ENCODE measurements around the gene DNAJC4. TPM values are rescaled to one million over a fixed set of nuclear protein-coding genes. Genes with fewer than 3 reads are reported as not detected.

Gene DNAJC4
- total RNA-seq, 4 donors from 2014 or later = 52.6 to 214 (median 76.0) TPM

GRCh38 chr11:64248578-64248977, 18.2 kb downstream of the DNAJC4 start:
- peak; percentile 11 for DNase-seq
- intact Hi-C loops (cut with DNase I; ENCODE audit: low total_unique reads) = no loop called here
- H3K4me3 ChIP-seq = no peak overlapping the region
- H3K36me3 ChIP-seq = no peaks in the 10 kb centered on the region
- peaks cover 21 to 50% (median 43%) of the 10 kb centered on the region in 4 donors for H3K4me1 ChIP-seq
- WGBS, 2 donors (ENCODE audit: low coverage in 1 of 2) = 78% methylated on average over 7 of the region's 7 CpGs; no CpG with 5 or more reads in 1 of the 2 donors
- in situ Hi-C loops (cut with MboI; ENCODE audit: low pct_ligation_motif_present in 1 of 4, low pct_unique_long_range_greater_than_20kb in 1 of 4, low sequenced_read_pairs in 3 of 4) = no loop called here
- no peaks in the 10 kb centered on the region for H3K27me3 ChIP-seq
- no peaks in the 10 kb centered on the region for H3K9me3 ChIP-seq
- H3K27ac ChIP-seq = no peak overlapping the region
- TF ChIP-seq POLR2AphosphoS5 (IDR thresholded peaks at IDR 0.05) = no peak
- no peak for TF ChIP-seq EP300 (IDR thresholded peaks at IDR 0.05; ENCODE audit: low read depth)
- TF ChIP-seq CTCF (IDR thresholded peaks at IDR 0.05) = no peak
- TF ChIP-seq POLR2A (IDR thresholded peaks at IDR 0.05) = no peak

- 95% methylated on average over 4 of the region's 4 CpGs; no CpG with 5 or more reads in 1 of the 2 donors for WGBS, 2 donors (ENCODE audit: low coverage in 1 of 2)
- no peaks in the 10 kb centered on the region for H3K27me3 ChIP-seq
- H3K27ac ChIP-seq = no peak overlapping the region
- peaks cover 21 to 52% (median 44%) of the 10 kb centered on the region in 4 donors for H3K4me1 ChIP-seq
- H3K4me3 ChIP-seq = no peak overlapping the region
- no peak for TF ChIP-seq POLR2A (IDR thresholded peaks at IDR 0.05)
- TF ChIP-seq EP300 (IDR thresholded peaks at IDR 0.05; ENCODE audit: low read depth) = no peak
- no peak for TF ChIP-seq POLR2AphosphoS5 (IDR thresholded peaks at IDR 0.05)
- TF ChIP-seq CTCF (IDR thresholded peaks at IDR 0.05) = no peak
- in situ Hi-C loops (cut with MboI; ENCODE audit: low pct_ligation_motif_present in 1 of 4, low pct_unique_long_range_greater_than_20kb in 1 of 4, low sequenced_read_pairs in 3 of 4) = no loop called here
- intact Hi-C loops (cut with DNase I; ENCODE audit: low total_unique reads) = no loop called here
- no peaks in the 10 kb centered on the region for H3K9me3 ChIP-seq
- no peak for DNase-seq
- H3K36me3 ChIP-seq = no peaks in the 10 kb centered on the region
Measured at GRCh38 chr11:64249038-64249437, 18.7 kb downstream of the DNAJC4 start.

- Histone ChIP-seq H3K9me3 (no peaks in the 10 kb centered on the region), H3K27ac (no peak overlapping the region), H3K27me3 (no peaks in the 10 kb centered on the region), H3K4me1 (peaks cover 19 to 55% (median 42%) of the 10 kb centered on the region in 4 donors), H3K4me3 (no peak overlapping the region), H3K36me3 (peaks cover 0 to 2% (median 0%) of the 10 kb centered on the region in 4 donors)
- intact Hi-C loops (cut with DNase I; ENCODE audit: low total_unique reads) (loop anchor here (5.0 kb wide), 1 partner anchor 53 kb away; the partner anchor contains the start of gene CATSPERZ), in situ Hi-C loops (cut with MboI; ENCODE audit: low pct_ligation_motif_present in 1 of 4, low pct_unique_long_range_greater_than_20kb in 1 of 4, low sequenced_read_pairs in 3 of 4) (no loop called here)
- TF ChIP-seq EP300 (IDR thresholded peaks at IDR 0.05; ENCODE audit: low read depth) (no peak), CTCF (IDR thresholded peaks at IDR 0.05) (no peak)
- WGBS, 2 donors (ENCODE audit: low coverage in 1 of 2) = 81 to 100% methylated on average over 1 to 8 of the region's 8 CpGs
- no peak for DNase-seq
Measured at GRCh38 chr11:64249563-64250414, 19.4 kb downstream of the DNAJC4 start.

GRCh38 chr11:64250415-64251015, 20.2 kb downstream of the DNAJC4 start:
- no peak for DNase-seq
- no peaks in the 10 kb centered on the region for H3K9me3 ChIP-seq
- H3K4me1 ChIP-seq = peaks cover 15 to 47% (median 35%) of the 10 kb centered on the region in 4 donors
- H3K27ac ChIP-seq = peak overlapping the region; percentile 27 to 91 (median 88)
- H3K27me3 ChIP-seq = no peaks in the 10 kb centered on the region
- in situ Hi-C loops (cut with MboI; ENCODE audit: low pct_ligation_motif_present in 1 of 4, low pct_unique_long_range_greater_than_20kb in 1 of 4, low sequenced_read_pairs in 3 of 4) (no loop called here), intact Hi-C loops (cut with DNase I; ENCODE audit: low total_unique reads) (loop anchor here (5.0 kb wide), 1 partner anchor 52 kb away; the partner anchor contains the start of gene CATSPERZ)
- WGBS, 2 donors (ENCODE audit: low coverage in 1 of 2) = 24% methylated on average over 13 of the region's 13 CpGs; no CpG with 5 or more reads in 1 of the 2 donors
- H3K4me3 ChIP-seq = peak overlapping the region; percentile 20 to 91 (median 76)
- TF ChIP-seq CTCF (IDR thresholded peaks at IDR 0.05) (no peak), EP300 (IDR thresholded peaks at IDR 0.05; ENCODE audit: low read depth) (no peak), POLR2A (IDR thresholded peaks at IDR 0.05) (no peak), POLR2AphosphoS5 (IDR thresholded peaks at IDR 0.05) (no peak)
- H3K36me3 ChIP-seq = peaks cover 0 to 9% (median 0%) of the 10 kb centered on the region in 4 donors

Measured in transverse colon (tissue), 4 donors.